Hindlimb muscle (tissue), 1 donor: ENCODE measurements around the gene CKAP5. TPM values are rescaled to one million over a fixed set of nuclear protein-coding genes. Genes with fewer than 3 reads are reported as not detected.

Experiments used
- DNase-seq: peaks from one replicate; pipeline ENCODE4 v3.0.0-alpha.2; 2013
- polyA plus RNA-seq: library from polyadenylated mRNA; unstranded; fragments of 120-200 nt; gene quantifications from one replicate; pipeline ENCODE4 v1.2.1, GENCODE V29; 2013; ENCODE audit not compliant: insufficient read length

Gene CKAP5
- polyA plus RNA-seq, 1 donor: 47.7 TPM

DNA sequence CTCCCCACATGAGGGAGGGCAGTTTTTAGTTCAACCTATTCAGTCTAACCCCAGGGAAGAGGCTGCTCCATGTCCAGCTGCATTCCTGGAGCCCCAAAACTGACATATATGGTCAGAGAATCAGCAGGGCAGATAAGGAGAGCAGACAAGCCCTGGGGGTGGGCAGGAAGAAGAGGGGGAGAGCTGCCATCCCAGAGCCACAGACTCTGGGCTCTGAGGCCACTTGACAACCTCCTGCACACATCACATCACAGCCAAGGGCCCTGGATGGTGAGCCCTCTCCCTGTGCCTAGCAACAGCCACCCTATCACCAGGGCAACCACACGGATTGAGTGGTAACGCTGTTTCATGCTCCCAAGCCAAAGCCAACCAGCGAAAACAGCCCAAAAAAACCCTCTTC, 148.8 kb downstream of the CKAP5 start:
- DNase-seq: no peak

DNA sequence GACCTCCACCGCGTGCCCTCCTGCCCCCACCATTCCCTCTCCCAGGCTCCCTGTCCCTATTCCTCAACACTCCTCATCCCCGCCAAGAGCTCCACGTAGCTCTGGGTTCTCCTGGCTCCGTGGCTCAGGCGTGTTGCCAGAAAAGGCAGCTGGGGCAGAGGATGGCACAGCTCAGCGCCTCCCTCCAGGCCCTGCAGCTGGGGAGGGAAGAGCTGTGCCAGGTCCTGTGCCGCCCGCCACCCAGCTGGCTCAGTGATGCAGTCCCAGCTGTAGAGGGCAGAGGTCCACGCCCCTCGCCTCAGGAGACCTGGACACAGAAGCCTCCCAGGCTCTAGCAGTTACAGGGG, 149.9 kb downstream of the CKAP5 start:
- DNase-seq: peak; percentile 46

DNA sequence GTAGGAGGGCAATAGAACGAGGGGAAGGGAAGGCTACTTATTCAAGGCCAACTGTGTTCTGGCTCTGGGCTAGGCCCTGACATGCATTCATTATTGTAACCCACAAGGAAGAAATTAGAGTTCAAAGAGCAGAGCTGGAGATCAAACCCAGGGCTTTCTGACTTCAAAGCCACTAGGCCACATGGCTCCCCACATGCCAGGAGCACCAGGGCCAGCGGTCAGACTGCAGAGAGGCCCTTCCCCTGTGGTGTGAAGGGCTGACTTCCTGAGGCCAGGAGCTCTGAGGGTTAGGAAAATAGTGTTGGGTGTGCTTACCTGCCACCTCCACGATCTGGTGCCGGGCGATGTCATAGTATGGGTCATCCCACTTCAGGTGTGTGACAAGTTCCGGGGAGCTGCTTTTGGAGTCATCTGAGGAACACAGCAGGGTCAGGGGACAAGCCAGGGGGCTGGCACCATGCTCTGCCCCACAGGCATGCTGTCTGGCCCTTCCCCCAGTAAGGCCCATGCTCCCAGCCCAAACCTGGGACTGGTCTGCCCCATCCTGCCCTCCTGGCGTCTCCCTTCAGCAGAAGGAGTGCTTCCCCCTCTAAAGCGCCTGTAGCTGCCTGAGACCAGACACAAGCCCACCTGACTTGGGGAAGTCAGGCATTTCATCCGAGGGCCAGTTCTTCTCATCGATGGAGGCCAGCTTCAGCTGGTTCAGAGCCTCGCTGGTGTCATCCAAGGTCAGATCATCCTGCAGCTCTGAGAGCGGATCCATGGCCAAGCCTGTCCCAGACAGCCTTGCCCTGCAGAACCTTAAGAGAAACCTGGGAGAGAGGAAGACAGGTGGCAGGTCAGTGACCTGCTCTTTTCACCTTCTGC, 150.5 kb downstream of the CKAP5 start:
- no peak for DNase-seq

DNA sequence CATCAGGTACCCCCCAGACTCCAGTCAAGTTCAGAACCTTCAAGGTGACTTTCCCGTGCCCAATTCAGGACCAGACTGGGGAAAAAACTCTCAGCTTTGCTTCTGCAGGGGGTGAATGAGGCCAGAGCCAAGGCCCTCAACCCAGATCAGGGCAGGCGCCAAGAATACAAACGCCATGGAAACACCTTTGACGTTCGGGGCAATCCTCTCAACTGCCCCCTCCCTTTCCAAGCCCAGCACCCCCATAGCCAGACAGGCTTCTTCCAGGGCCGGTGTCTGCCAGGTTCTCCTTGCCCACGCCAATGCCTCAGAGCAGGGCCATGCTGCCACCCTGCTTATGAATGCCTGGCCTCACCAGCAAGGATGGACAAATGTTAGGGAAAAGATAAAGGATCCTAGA, 151.5 kb downstream of the CKAP5 start:
- DNase-seq: no peak

DNA sequence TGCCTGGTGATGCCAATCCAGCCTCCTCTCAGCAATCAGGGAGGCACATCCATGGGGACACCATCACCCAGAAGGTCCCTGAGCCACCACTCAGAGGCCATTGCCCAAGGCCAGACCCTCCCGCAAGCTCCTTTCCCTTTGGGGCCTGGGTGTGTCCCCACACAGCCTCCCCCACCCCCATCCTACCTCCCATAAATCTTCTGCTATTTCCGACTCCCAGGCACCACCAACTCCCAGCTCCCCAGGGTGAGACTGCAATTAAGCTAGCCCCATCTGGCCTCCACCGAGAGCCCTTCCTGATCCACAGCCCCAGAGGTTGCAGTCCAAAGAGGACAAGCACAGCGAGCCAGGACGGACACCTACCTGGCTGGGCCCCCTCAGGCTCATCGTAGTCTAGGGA, 152.0 kb downstream of the CKAP5 start:
- no peak for DNase-seq

DNA sequence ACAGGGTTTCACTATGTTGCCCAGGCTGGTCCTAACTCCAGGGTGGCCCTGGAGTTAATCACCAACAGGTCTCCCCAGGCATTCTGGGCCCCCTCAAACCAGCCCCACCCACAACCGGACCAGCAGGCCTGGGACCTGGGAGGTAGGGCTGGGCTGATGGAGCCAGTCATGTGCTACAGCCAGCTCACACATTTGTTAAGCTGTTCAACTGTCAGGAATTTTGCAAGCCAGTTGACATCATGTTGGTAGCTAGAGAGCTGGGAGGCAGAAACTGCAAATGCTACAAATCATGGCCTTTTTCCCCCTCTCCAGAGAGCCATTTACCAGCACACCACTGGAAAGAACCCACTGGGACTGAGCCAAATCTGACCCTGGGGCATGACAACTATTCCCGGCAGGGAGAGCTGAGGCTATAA, 152.5 kb downstream of the CKAP5 start:
- DNase-seq: no peak

Other genes starting within 250 kb of the CKAP5 start
- 3.5 TPM for gene HARBI1, start 229.1 kb downstream of the CKAP5 start, polyA plus RNA-seq
- gene ATG13, start 228.7 kb downstream of the CKAP5 start, polyA plus RNA-seq: 38.7 TPM
- gene ARHGAP1, start 145.7 kb downstream of the CKAP5 start, polyA plus RNA-seq: 38.5 TPM
- gene ZNF408, start 145.2 kb downstream of the CKAP5 start, polyA plus RNA-seq: 7.9 TPM
- gene F2, start 127.1 kb downstream of the CKAP5 start, polyA plus RNA-seq: not detected
- 20.7 TPM for gene LRP4, start 72.3 kb upstream of the CKAP5 start, polyA plus RNA-seq
- 21.2 TPM for gene CSTPP1, start 90.5 kb upstream of the CKAP5 start, polyA plus RNA-seq